ES-I3 (cell line): ENCODE measurements around the gene MIF4GD.

Experiments
- H3K36me3 ChIP-seq: 2 replicates; pipeline ENCODE4 v1.6.1; 2013; ENCODE audit warnings: mild to moderate bottlenecking, low read length, control low read depth, moderate library complexity; ENCODE audit not compliant: insufficient read depth
- H3K4me1 ChIP-seq: 2 replicates; pipeline ENCODE4 v1.6.1; 2013; ENCODE audit warnings: mild to moderate bottlenecking, control low read depth, low read length; ENCODE audit not compliant: insufficient read depth
- H3K9ac ChIP-seq: 2 replicates; pipeline ENCODE4 v1.6.1; 2013; ENCODE audit warnings: low read depth, mild to moderate bottlenecking, low read length, moderate library complexity
- H3K9me3 ChIP-seq: 2 replicates; pipeline ENCODE4 v1.6.1; 2013; ENCODE audit warnings: mild to moderate bottlenecking, low read length, moderate library complexity; ENCODE audit not compliant: control insufficient read depth, insufficient read depth

MIF4GD gene

GRCh38 chr17:75271955-75272847 is 1.2 kb upstream of the MIF4GD start:
- Histone ChIP-seq H3K9ac (peak overlapping the region; percentile 95), H3K36me3 (0 out of 2 replicates have a peak, but pooled peaks cover 6% of the 10 kb centered on the region), H3K4me1 (peaks cover 4% of the 10 kb centered on the region; the same call in 1 of the 2 replicates), H3K9me3 (no peaks in the 10 kb centered on the region)

GRCh38 chr17:75271233-75271954 is 363 bp upstream of the MIF4GD start:
- H3K9me3 ChIP-seq, result no peaks in the 10 kb centered on the region
- peaks cover 7% of the 10 kb centered on the region; the same call in 1 of the 2 replicates for H3K36me3 ChIP-seq
- H3K9ac ChIP-seq, result peak overlapping the region; percentile 95
- H3K4me1 ChIP-seq, result peaks cover 4% of the 10 kb centered on the region; the same call in 1 of the 2 replicates

- Histone ChIP-seq H3K9me3 (no peaks in the 10 kb centered on the region), H3K36me3 (peaks cover 13% of the 10 kb centered on the region; the same call in 1 of the 2 replicates), H3K4me1 (peaks cover 4% of the 10 kb centered on the region; the same call in 1 of the 2 replicates), H3K9ac (peak overlapping the region; percentile 95)
Observed at GRCh38 chr17:75270218-75270965, 639 bp downstream of the MIF4GD start.

GRCh38 chr17:75269844-75270217 is 1.2 kb downstream of the MIF4GD start:
- Histone ChIP-seq H3K9me3 (no peaks in the 10 kb centered on the region), H3K4me1 (peaks cover 4% of the 10 kb centered on the region; the same call in 1 of the 2 replicates), H3K36me3 (peaks cover 13% of the 10 kb centered on the region; the same call in 1 of the 2 replicates), H3K9ac (peak overlapping the region; percentile 95)

- Histone ChIP-seq H3K36me3 (peaks cover 8% of the 10 kb centered on the region; the same call in 1 of the 2 replicates), H3K4me1 (peaks cover 7% of the 10 kb centered on the region; the same call in 1 of the 2 replicates), H3K9ac (no peak overlapping the region), H3K9me3 (no peaks in the 10 kb centered on the region)
Observed at GRCh38 chr17:75267411-75268232, 3.4 kb downstream of the MIF4GD start.

- H3K36me3 ChIP-seq, result peaks cover 8% of the 10 kb centered on the region; the same call in 1 of the 2 replicates
- no peaks in the 10 kb centered on the region for H3K9me3 ChIP-seq
- H3K4me1 ChIP-seq, result peaks cover 10% of the 10 kb centered on the region; the same call in 1 of the 2 replicates
- H3K9ac ChIP-seq, result no peak overlapping the region
Observed at GRCh38 chr17:75267153-75267410, 3.9 kb downstream of the MIF4GD start.

- H3K9ac ChIP-seq, result no peak overlapping the region
- peaks cover 8% of the 10 kb centered on the region; the same call in 1 of the 2 replicates for H3K36me3 ChIP-seq
- H3K9me3 ChIP-seq, result no peaks in the 10 kb centered on the region
- H3K4me1 ChIP-seq, result peaks cover 10% of the 10 kb centered on the region; the same call in 1 of the 2 replicates
Observed at GRCh38 chr17:75266316-75267152, 4.5 kb downstream of the MIF4GD start.

- Histone ChIP-seq H3K36me3 (peaks cover 8% of the 10 kb centered on the region; the same call in 1 of the 2 replicates), H3K4me1 (peaks cover 10% of the 10 kb centered on the region; the same call in 1 of the 2 replicates), H3K9ac (no peak overlapping the region), H3K9me3 (no peaks in the 10 kb centered on the region)
Observed at GRCh38 chr17:75265614-75266315, 5.3 kb downstream of the MIF4GD start.

GRCh38 chr17:75263055-75263454 is 8.0 kb downstream of the MIF4GD start:
- H3K36me3 ChIP-seq, result peaks cover 8% of the 10 kb centered on the region; the same call in 1 of the 2 replicates
- H3K4me1 ChIP-seq, result peaks cover 23% of the 10 kb centered on the region
- H3K9me3 ChIP-seq, result no peaks in the 10 kb centered on the region
- H3K9ac ChIP-seq, result no peak overlapping the region

- peaks cover 8% of the 10 kb centered on the region; the same call in 1 of the 2 replicates for H3K36me3 ChIP-seq
- H3K9me3 ChIP-seq, result no peaks in the 10 kb centered on the region
- H3K9ac ChIP-seq, result peak overlapping the region; percentile 92
- H3K4me1 ChIP-seq, result peaks cover 19% of the 10 kb centered on the region
Observed at GRCh38 chr17:75262112-75262606, 8.9 kb downstream of the MIF4GD start.

- H3K9me3 ChIP-seq, result no peaks in the 10 kb centered on the region
- H3K4me1 ChIP-seq, result peaks cover 19% of the 10 kb centered on the region
- H3K36me3 ChIP-seq, result peaks cover 7% of the 10 kb centered on the region; the same call in 1 of the 2 replicates
- H3K9ac ChIP-seq, result peak within 1 kb of the TSS; percentile 92
Observed at GRCh38 chr17:75261336-75262111, 9.5 kb downstream of the MIF4GD start, which contains the start of the genes GGA3 and MRPS7. TSS of gene GGA3 (minus strand) at chr17:75261606. CDS start at chr17:75261587, 19 bp downstream. TSS of gene MRPS7 (plus strand) at chr17:75261879. CDS start at chr17:75261901, 22 bp downstream.
